ENCODE results near the gene CCDC148.

The CCDC148 gene

DNA sequence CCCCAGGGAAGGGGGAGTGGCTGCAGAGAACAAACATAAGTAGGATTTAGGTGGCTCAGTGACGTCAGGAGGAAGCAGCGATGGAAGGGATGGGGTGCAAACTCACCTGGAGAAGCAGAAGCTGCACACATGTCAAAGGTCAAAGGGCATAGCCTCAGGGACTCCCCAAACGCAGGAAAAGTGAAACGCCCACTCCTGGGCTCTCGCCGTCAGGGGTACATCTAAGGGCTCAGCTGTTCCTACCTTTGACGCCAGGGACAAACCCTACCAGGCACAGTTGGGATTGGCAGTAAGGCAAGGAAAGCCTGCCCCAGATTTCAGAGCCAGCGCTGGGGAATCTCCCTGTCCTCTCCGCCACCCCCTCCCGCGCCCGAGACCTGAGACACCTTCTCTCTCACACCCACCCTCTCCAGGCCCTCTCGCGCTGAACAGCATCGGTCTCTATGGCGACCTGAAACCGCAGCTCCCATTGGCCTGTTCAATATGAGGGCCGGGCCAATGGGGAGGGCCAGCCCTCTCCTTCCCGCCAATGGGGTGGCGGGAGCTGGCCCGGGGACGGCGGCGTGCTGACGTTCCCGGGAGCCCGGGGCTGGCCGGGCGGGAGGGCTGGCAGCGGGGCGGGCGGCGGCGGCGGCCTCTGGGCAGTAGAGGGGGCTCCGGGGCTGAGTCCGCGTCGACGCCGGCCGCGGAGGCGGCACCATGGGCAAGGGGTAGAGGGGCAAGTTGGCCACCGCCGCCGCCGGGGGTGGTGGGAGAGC lies at the start of gene CCDC148, which contains the start of gene PKP4:
Gene CCDC148, minus strand, starts transcription at position 445 of the 758 bp plus-strand sequence. Its CDS starts 314 bp downstream, at position 131.
Gene PKP4, plus strand, starts transcription at position 644 of the 758 bp plus-strand sequence. CDS start 76,233 bp downstream, outside the sequence.
- DNase-seq, result peak; percentile 90

DNA sequence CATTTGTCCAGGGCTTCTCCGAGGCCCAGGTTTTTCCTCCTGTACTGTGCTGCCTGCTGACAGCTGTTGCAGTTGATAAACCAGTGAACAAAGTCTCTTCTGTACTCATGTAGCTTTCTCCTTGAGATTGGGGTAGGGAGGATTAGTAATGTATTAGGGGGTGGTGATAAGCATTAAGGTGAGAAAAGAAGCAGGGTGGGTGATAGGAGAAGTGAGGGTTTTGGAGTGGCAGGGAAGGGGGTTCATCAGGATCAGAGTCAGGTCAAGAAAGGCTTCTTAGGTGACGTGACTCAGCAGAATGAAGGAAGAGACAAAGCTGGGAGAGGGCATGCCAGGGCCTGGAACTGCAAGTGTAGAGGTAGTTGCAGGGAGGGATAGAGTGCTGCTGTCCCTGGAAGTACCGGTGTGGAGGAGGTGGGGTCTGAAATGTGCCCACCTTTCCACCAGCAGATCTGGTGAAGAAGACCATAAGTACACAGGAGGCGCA lies 48.9 kb upstream of the CCDC148 start:
- no peak for DNase-seq

DNA sequence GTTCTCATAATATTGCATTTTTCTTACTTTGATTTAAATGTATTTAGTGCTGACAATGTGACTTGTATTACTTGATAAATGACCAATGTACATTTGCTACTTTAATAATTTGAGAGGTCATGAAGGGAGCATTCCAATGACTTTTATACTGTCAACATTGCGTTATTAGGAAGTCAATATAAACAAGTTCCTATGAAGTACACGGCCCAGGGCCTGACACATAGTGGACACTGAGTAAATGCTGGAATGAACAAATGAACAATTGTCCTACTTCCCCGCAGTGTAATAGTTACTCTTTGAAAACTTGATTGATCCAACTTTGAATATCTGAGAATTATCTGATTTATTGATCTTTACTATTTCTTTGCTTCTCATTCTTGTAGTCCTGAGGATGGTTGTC lies 47.5 kb upstream of the CCDC148 start:
- no peak for DNase-seq

DNA sequence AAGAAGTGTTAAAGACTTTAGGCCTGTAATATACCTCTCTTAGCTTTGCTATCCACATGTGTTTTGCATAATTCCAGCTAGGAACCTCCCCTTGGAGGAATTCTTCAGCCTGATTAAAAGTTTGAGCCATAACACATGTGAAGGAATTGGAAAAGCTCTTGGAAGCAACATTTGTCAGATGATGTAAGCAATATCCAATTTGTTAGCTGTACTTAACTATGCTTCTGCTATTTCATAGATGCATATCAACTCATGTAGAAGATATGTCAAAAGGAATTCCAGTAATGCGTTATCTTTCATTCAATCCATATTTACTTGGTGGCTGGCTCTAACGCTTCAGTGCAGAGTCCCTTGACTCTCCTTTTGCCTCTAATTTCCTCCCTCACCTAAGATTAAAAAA lies 46.4 kb upstream of the CCDC148 start:
- DNase-seq, result no peak

DNA sequence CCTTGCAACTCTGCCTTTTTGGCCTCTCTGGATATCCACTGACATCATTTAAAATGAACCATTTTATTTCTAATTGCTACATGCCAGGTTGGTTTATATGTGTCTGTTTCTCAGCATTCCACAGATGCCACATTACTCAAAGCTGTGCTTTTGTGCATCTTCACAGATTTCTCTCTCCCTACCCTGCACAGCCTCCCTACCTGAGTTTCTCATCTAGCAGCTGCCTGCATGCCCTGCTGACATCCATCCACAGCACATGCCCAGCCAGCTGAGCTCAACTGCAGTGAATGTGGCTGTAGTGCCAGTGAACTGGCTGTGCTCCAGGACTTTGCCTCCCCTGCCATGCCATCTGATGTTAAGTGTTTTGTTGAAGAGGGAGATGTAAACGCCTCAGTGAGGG lies 44.7 kb upstream of the CCDC148 start:
- DNase-seq, result peak; percentile 71

DNA sequence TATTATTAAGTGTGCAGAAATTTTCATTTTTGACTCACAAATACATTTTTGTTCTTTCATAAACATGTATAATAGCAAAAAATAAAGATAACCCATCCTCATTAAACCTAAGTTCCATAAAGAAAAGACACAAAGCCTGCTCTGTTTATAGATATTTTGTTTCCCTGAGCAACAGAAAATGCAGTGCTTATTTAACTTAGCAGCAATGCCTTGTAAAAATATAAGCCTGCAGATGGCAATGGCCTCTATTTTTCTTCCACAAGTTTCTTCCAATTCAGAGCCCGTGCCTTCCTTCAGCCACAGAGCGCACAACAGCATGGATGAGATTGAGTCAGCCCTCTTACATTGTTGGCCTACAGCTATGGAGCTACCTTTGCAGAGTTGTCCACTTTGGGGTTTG lies 43.8 kb upstream of the CCDC148 start:
- DNase-seq, result no peak

DNA sequence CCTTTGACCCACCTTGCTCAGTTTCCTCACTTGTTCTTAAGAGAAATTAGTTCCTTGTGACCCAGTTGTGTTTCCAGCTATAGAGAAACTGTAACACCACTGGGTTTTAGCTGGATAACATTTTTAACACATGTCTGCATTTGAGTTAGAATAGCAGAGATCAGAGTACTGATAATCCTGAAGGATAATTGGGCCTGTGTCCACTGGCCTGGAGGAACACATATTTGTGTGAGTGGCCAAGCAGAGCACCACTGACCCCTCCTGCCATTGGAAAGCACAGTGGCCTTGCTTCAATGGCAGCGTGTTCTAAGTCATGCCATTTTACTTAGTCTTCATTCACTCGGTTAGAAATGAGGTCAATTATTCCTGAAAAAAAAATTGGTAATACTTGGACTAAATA lies 42.8 kb upstream of the CCDC148 start:
- no peak for DNase-seq

DNA sequence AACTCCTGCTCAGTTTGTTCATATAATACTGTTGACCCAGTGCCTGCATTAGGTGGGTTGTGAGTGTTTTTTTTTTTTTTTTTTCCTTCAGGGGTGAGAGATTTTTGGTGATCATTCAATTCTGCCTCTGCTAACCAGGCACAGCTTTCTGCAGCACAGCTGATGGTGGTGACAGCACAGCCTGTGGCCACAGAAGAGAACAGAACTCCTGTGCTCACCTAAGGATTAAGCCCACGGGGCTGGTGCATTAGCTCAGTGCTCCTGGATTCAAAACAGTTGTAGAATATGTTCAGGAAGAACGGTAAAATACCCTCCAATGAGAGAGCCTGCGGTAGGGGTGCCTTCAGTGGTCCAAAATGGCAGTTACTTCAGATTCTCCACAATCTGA lies 42.2 kb upstream of the CCDC148 start:
- no peak for DNase-seq

DNA sequence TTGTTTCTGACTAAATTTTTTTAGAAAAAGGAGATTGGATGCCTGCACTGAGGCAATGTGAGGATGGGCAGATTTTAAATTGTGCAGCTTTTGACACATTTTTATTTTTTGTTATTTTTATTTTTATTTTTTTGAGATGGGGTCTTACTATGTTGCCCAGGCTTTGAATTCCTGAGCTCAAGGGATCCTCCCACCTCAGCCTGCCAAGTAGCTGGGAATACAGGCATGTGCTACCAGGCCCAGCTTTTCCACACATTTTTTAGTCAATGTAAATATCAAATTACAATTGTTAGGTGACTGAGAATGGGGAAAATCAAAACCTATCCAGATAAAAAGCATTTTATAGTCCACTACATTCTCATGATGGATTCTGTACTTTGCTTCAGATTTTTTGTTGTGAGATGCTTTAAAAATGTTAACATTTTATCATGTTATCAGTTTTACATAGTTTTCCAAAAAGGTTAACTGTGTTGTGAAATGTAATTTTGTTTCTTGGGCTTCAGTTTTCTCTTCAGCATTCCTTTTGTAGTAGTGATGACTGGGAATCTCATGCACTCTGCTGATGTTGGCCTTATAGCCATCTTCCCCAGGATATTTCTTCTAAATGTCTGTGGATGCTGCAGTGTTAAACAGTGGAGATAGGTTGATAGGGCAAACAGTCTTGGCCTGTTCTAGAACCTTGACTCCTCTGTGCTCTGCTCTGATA lies 41.6 kb upstream of the CCDC148 start:
- DNase-seq, result no peak

DNA sequence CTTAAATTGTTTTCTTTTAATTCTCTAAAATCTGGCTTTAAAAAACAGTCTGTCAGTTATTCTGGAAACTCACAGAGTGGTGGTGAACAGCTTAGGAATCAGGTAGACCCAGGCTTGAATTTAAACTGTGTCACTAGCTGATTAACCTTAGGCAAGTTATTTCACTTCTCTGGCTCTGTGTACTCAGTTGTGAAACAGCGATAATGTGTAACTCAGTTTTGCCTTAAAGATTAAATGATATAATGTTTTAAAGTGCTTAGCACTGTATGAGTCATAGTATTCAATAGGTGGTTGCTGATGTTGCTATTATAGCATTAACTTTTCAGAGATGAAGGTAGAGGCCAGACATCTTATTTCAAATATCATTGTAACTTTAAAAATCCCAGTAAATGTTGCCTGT lies 40.9 kb upstream of the CCDC148 start:
- no peak for DNase-seq

DNA sequence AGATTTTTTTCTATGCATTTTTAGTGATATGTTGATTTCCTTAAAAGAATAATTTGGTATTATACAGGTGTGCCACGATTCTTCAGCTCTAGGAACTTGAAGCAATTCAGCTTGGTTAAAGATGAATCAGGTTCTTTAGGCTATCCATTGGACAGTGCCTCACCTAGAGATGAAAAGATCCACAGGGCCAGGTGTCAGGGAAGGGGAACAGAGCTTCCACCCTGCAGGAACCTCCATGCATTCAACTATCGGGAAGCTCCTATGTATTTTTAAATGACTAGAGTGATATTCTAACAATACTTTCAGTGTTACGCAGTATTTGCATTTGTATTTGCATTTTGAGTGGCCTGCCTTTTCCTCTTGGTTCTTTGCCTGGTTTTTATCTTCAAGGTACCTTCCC lies 40.4 kb upstream of the CCDC148 start:
- DNase-seq, result no peak

DNA sequence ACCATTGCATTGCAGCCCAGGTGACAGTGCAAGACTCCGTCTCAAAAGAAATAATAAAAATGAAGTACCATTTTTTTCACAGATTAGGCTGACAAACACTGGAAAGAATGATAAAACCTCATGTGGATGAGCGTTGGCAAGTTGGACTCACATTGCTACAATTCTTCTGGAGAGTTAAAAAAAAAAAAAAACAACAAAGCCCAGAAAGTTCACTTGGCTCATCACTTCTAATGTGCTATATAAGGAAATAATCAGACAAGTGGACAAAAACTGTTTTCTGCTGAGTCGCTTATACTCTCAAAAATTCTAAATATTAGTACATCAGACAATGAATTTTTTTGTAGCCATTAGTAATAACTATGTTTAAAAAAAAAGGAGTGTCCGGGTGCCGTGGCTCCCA lies 38.6 kb upstream of the CCDC148 start:
- no peak for DNase-seq

DNA sequence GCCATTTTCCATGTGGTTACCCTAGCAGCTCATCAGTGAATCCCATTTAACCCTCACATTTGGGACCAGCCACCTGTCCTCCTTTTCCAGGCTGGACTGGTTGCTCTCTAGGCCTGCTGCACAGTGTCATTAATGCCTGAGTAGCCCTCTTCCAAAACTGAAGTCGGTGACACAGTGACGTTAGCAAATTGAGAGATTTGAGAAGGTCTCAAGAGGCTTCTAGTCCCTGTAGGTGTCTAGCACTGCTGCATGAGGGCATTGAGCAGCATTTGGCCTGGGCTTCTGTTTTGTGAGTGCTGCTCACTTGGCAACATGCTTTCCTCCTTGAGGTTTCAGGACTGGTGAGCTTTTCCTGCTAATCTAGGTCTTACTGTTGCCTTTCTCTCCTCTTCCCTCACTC lies 36.9 kb upstream of the CCDC148 start:
- DNase-seq, result no peak

DNA sequence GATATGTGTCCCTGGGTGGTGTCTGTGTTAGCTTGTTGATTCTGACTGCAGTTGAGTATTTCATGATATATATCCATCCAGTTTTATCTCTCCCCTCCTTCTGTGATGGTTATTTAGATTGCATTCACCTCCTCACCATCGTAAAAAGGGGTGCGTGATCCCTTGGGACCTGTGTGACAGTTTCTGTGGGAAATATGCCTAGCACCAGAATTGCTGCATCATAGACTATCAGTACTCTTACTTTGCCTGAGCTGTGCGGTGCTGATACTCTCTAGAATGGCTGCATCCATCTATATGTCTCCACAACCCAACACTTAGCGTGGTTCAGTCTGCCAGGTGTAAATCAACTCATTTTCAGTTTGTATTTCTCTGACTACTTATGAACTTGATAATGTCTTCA lies 34.5 kb upstream of the CCDC148 start:
- DNase-seq, result no peak

DNA sequence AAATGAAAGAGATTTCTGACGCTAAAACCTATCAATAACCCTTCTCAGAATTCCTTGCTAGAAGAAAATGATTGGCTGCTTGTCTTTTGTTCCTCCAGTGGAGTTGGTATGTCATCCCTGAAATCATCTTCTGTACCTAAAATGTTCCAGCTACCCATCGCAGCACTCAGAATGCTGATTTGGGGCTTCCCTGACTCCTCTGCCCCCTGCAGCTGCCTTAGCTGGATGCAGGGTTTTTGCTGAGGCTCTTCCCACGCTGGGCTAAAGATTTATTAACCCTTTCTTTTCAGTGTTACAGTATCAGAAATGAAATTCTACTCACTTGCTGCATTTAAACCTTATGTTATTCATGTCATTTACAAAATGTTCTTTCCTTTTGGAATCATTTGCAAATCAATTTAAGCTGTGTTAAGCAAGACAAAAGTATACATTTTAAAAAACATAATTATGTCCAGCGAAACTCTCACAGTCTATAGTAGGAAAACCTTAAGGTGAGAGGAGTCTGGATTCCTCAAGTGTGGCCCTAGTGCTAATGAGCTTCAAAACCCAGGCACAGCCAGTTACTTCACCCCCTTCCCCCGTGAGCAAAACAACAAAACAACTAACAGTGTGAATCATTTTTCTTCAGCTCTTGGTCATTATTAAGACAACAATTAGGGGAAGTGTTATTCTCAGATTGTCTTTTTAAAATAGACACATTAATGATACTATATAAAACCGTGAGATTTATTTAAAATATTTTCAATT lies 33.0 kb upstream of the CCDC148 start:
- no peak for DNase-seq

DNA sequence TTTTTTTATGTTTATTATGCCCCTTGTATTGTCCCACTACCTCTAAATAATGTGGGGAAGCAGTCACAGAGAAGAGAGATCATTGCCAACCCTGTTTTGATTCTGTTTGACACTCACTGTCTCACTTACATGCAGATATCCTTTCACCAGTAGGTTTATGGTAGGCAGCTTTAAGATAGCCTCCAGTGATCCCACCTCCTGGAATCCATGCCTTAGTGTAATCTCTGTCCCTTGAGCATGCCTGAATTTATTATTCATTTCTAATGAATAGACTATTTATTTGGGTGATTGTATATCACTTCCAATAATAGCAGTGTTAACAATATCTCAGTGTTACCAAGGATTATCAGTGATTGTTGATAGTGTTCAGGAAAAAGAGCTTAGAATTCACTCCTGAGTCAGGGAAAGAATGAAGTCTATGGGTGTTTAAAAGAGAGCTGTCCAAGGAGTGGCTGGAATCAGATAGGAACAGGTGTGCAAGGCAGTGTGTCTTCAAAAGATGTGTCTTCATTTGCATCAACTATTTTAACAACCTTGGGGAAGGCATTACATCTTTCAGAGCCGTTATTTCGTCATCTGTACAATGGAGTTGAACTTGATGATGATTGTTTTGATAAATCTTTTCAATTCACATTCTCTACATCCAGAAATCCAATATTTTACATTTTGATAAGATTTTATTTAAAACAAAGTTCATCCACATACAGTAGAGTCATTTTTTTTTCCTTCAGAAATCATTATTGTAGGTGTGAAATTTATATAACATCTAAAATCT lies 32.1 kb upstream of the CCDC148 start:
- no peak for DNase-seq

DNA sequence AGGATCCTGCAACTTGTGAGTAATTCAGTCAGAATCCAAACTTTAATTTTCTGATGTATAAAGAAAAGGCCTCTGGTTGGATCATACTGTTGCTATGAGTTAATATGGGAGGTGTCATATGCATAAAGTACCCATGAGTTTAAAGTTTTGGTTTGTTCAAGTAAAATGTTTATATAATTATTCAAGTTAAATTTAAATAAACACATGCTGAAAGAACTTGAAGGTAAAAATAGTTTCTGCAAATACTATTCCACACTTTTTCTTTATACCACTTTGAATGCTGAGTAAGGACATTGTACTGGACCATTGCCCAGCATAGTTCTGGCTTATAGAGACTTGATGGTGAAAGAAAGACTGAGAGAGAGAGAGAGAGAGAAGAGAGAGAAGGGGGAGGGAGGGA lies 30.9 kb upstream of the CCDC148 start:
- DNase-seq, result no peak

DNA sequence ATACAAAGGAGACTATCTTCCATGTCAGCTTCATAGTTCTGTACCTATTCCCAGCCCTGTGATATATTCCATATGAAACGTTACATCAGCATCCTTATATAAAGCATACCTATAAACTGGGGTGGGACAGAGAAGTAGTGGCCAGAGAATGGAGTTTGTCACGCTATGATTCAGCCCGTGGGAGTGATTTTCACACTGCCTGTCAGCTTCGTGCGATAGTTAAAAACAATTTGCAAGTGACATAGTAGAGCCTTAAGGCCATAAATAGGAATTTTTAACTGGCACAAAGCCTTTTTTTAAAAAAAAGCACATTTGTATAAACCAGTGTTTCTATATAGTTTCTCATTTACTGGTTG lies 30.4 kb upstream of the CCDC148 start:
- DNase-seq, result no peak

DNA sequence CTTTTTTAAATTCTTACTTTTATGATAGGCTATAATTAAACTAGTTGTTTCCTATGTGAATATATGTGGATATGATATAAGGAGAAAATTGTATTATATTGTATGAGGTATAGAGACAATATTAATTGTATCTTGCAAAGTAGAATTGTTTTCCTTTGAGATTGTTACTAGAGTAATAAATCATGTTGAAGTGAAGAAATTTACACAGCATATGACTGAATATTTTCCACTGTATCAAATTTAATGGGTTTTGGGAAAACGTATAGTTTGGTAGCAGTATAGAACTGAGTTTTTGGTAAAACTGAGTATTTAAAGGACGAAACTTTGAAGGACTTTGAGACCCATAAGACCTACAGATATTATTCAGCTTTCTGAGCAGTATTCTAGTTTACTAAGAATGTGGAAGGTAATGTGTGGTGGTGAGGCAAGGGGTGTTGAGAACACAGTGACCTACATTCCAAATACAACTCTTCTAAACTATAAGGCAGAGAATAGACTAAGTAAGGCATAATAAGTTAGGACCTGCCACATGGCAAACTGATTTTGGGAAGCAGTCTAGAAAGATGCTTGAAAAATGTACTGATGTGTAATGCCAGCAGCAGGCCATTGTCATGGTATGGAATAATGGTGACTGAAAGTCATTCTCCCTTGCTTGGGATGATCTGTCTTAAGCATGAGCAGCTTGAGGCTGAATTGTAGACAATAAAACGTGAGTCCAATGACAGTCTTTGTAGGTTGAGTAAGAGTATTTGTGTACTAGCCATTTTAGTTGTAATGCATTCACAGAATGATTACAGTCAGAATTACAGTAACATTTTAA lies 29.8 kb upstream of the CCDC148 start:
- no peak for DNase-seq

DNA sequence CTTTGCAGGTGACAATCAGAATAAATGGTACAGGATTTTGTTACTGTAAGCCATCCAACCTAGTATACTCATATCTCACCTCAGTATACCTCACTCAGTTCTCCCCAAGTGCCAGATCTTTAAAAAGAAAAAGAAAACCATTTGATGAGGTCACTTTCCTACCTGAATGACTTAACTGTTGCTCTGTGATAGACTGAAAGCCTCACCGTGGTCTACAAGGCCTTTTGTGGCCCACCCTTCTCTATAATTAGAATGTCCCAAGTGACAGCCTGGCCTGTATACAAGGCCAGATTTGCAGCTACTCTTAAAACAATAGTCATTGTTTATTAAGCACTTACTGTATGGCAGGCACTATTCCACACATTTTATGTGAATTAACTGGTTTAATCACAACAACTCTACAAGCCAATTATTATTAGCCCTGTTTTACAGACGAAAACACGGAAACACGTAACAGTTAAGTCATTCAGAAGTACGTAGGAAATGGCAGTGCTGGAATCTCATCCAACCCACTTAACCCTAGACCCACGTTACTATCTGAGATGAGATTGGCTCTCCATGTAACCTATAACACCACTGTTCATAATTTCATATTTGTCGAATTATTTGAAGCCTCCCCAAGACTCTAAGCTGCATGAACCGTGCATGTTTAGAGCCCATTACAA lies 28.5 kb upstream of the CCDC148 start:
- DNase-seq, result no peak

DNA sequence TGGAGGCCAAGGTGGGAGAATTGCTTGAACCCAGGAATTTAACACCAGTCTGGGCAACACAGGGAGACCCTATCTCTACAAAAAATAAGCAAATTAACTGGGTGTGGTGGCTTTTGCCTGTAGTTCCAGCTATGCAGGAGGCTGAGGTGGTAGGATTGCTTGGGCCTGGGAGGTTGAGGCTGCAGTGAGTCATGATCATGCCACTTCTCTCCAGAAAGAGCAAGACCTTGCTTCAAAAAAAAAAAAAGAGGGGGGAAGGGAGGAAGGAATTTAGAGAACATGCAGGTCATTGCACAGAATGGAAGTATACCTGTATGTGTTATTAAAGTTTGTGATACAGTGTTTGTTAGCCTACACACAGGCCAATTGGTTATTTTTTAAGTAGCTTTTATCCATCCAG lies 26.0 kb upstream of the CCDC148 start:
- no peak for DNase-seq
